HUES6 (cell line): ENCODE measurements around the gene UBE3C.
"Not testable (repeated sequence)": the region's sequence is repeated elsewhere in the genome, so short reads cannot be mapped to it uniquely, and the experiment has no call there.

Experiments used
- H3K27ac ChIP-seq: 2 replicates; pipeline ENCODE4 v1.7.0; 2013; ENCODE audit warnings: low read depth, mild to moderate bottlenecking, low read length, inconsistent platforms
- H3K27me3 ChIP-seq: 2 replicates; pipeline ENCODE4 v1.6.1; 2013; ENCODE audit warnings: low read length; ENCODE audit not compliant: control insufficient read depth, insufficient read depth
- H3K36me3 ChIP-seq: 2 replicates; pipeline ENCODE4 v1.6.1; 2013; ENCODE audit warnings: low read length; ENCODE audit not compliant: control insufficient read depth, insufficient read depth
- H3K4me1 ChIP-seq: 2 replicates; pipeline ENCODE4 v1.6.1; 2013; ENCODE audit warnings: low read length; ENCODE audit not compliant: control insufficient read depth, insufficient read depth
- H3K4me3 ChIP-seq: 2 replicates; pipeline ENCODE4 v1.5.1; 2013; ENCODE audit warnings: low read depth, low read length
- H3K9ac ChIP-seq: one replicate; pipeline ENCODE4 v1.6.1; 2013; ENCODE audit warnings: mild to moderate bottlenecking, low read length
- H3K9me3 ChIP-seq: 2 replicates; pipeline ENCODE4 v1.6.1; 2013; ENCODE audit warnings: low read depth, low read length; ENCODE audit not compliant: control insufficient read depth, insufficient read depth

Gene UBE3C

DNA sequence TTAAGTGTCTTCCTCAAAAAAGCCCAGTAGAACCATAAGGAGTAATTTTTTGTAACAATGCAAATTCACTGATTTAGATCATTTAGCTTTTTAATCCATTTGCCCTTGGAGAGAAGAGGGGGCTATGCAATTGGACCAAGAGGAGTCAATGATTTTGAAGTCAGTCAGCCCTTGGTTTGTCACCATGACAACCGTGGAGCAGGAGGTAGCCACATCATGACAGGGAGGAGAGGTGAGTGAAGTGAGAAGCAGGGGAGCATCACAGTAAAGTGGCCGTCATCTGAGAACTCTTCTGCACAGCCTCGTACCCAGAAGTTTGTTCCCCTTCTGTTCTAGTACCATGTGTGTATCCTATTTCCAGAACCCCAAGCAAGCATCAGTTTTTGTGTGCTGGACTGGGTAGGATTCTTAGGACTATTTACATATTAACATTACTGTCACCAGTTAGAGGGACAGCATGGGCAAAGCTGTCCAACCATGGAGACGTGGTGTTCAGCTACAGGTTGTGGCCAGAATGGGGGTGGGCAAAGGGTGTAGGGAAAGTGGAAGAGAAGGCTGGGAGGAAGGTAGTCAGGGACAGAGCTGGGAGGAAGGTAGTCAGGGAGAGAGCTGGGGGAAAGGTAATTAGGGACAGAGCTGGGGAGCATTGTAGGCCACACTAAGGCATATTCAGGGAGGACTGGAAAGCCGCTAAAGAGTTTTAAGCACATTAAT lies 13.1 kb downstream of the UBE3C start:
- Histone ChIP-seq H3K4me3 (no peak overlapping the region), H3K9ac (no peak overlapping the region), H3K9me3 (no peaks in the 10 kb centered on the region), H3K4me1 (peaks cover 37% of the 10 kb centered on the region), H3K27ac (no peak overlapping the region), H3K36me3 (0 out of 2 replicates have a peak, but pooled peaks cover 10% of the 10 kb centered on the region), H3K27me3 (no peaks in the 10 kb centered on the region)

DNA sequence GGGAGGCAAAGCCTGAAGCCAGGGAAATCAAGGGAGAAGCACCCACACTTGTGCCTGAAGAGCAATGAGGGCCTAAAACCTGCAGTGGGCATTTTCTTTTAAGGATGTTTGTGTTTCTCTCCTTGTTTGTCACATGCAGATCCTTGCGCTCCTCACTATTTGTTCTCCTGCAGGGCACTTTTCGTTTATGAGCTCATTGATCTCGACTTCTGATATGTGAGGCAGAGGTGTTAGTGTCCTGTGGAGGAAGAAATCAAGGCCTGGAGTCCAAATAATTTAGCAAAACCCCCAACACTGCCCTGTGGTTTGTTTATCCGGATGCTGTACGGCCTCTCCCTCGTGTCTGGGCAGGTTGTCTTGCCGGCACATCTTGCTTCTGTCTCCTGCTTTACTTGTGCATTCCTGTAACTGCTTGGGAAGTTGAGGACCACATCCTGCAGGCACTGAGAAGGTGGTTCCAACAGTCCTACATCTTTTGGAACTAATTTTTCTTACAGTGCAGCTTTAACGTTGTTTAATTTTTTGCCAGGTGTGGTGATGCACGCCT lies 13.7 kb downstream of the UBE3C start:
- Histone ChIP-seq H3K9me3 (no peaks in the 10 kb centered on the region), H3K36me3 (0 out of 2 replicates have a peak, but pooled peaks cover 10% of the 10 kb centered on the region), H3K4me3 (no peak overlapping the region), H3K27me3 (no peaks in the 10 kb centered on the region), H3K4me1 (peaks cover 37% of the 10 kb centered on the region), H3K9ac (no peak overlapping the region), H3K27ac (no peak overlapping the region)

DNA sequence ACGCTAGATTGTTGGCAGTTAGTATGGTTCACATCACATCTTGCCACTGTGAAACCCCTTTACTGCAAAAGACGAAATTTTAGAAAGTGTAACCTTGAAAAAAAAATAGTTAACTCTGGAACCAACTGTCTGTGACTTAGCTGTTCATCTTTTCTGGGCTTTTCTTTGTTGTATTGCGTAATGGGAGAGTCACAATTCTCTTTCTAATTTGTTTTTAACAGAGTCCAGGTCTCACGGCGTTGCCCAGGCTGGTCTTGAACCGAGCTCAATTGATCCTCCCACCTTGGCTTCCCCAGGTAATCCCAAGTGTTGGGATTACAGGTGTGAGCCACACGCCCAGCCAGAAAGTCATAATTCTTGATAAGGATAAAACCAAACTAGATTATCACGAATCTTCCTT lies 14.5 kb downstream of the UBE3C start:
- no peak overlapping the region for H3K4me3 ChIP-seq
- H3K9me3 ChIP-seq: no peaks in the 10 kb centered on the region
- H3K27me3 ChIP-seq: no peaks in the 10 kb centered on the region
- peaks cover 40% of the 10 kb centered on the region for H3K4me1 ChIP-seq
- H3K9ac ChIP-seq: no peak overlapping the region
- H3K27ac ChIP-seq: no peak overlapping the region
- H3K36me3 ChIP-seq: 0 out of 2 replicates have a peak, but pooled peaks cover 10% of the 10 kb centered on the region

DNA sequence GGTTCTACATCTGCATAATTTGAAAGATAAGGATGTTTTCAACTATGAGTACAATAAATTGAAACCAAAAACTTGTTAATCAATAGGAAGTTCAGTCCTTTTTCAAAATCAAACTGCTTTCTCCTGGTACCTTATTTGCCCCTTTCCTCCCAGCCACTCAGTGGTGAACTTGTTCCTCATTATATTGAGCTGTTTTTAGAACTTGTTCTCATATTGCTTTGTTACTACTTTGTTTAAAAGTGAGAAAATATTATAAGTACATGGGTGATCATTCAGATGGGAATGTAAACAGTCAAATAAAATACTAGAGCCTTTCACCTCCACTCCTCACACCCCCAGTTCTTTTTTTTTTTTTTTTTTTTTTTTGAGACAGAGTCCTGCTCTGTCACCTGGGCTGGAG lies 17.2 kb downstream of the UBE3C start:
- no peak overlapping the region for H3K27ac ChIP-seq
- no peaks in the 10 kb centered on the region for H3K9me3 ChIP-seq
- no peak overlapping the region for H3K9ac ChIP-seq
- peaks cover 24% of the 10 kb centered on the region for H3K4me1 ChIP-seq
- H3K27me3 ChIP-seq: no peaks in the 10 kb centered on the region
- 0 out of 2 replicates have a peak, but pooled peaks cover 5% of the 10 kb centered on the region for H3K36me3 ChIP-seq
- no peak overlapping the region for H3K4me3 ChIP-seq

DNA sequence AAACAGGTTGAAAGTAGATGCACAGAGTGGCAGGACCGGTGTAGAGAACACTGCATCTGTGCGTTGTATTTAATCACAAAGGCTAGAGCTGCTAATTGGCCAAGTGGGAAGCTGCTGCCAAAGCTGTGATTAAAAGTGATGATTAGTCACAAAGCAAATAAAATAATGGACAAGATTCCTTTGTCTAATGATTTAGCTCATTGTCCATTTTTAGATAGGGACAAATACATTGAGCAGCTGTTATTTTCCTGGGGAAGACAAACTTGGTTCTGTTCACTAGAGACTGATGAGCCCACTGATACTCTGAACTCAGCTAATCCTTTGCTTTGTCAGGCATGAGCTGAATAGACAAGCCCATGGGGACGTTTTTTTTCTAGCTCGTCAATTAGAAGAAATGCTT lies 19.7 kb downstream of the UBE3C start:
- Histone ChIP-seq H3K36me3 (peaks cover 9% of the 10 kb centered on the region), H3K4me1 (peaks cover 10% of the 10 kb centered on the region; the same call in 1 of the 2 replicates), H3K27ac (no peak overlapping the region), H3K4me3 (no peak overlapping the region), H3K9ac (no peak overlapping the region), H3K9me3 (peaks cover 3% of the 10 kb centered on the region; the same call in 1 of the 2 replicates), H3K27me3 (no peaks in the 10 kb centered on the region)

DNA sequence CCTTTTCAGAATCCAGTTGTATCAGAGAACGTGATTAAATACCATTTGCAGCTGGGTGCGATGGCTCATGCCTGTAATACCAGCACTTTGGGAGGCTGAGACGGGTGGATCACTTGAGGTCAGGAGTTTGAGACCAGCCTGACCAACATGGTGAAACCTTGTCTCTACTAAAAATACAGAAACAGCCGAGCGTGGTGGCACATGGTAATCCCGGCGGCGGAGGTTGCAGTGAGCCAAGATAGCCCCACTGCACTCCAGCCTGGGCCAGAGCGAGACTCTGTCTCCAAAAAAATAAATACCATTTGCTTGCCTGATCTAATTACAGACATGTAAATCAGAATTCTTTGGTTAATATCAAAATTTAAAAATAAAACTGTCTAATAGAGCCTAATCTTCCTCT lies 20.8 kb downstream of the UBE3C start:
- not testable (repeated sequence) for H3K9me3 ChIP-seq, H3K4me3 ChIP-seq, H3K4me1 ChIP-seq, H3K9ac ChIP-seq, H3K27ac ChIP-seq, H3K27me3 ChIP-seq
- peaks cover 17% of the 10 kb centered on the region for H3K36me3 ChIP-seq

DNA sequence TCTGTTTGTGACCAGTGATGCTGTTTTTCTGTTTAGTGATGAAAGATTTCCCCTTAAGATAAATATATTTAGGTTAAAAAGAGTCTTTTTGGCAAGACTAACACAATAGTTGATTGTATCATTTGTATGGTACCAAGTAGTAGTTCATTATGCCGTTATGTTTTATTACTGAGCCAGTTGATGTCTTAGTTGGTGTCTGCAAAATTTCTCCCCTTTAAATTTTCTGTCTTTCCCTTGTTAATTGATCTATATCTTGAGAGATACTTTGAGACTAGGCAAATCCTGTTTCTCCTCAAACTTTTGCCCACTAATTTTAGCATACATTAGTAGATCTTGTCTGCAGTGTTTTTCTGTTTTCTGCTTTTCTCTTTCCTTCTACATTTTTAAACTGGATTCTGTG lies 21.7 kb downstream of the UBE3C start:
- H3K9ac ChIP-seq: no peak overlapping the region
- H3K4me1 ChIP-seq: peaks cover 10% of the 10 kb centered on the region; the same call in 1 of the 2 replicates
- H3K27me3 ChIP-seq: no peaks in the 10 kb centered on the region
- no peak overlapping the region for H3K27ac ChIP-seq
- H3K36me3 ChIP-seq: peaks cover 24% of the 10 kb centered on the region
- peaks cover 3% of the 10 kb centered on the region; the same call in 1 of the 2 replicates for H3K9me3 ChIP-seq
- H3K4me3 ChIP-seq: no peak overlapping the region

DNA sequence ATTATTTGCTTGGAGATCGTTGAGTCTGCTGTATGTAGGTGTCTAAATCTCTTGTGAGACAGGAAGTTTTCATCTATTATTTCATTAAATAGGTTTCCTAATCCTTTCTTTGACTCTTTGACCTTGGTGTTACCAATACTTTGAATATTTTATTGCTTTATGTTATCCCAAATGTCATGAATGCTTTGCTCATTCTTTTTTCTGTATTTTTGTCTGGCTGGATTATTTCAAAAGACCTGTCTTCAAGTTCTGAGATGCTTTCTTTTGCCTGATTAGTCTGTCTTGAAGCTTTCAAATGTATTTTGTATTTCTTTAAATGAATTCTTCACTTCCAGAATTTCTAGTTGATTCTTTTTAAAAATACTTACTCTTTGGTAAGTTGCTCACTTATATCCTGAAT lies 27.3 kb downstream of the UBE3C start:
- Histone ChIP-seq H3K9ac (no peak overlapping the region), H3K27me3 (no peaks in the 10 kb centered on the region), H3K27ac (no peak overlapping the region), H3K4me3 (no peak overlapping the region), H3K9me3 (peaks cover 3% of the 10 kb centered on the region; the same call in 1 of the 2 replicates), H3K36me3 (peaks cover 67% of the 10 kb centered on the region), H3K4me1 (no peaks in the 10 kb centered on the region)

DNA sequence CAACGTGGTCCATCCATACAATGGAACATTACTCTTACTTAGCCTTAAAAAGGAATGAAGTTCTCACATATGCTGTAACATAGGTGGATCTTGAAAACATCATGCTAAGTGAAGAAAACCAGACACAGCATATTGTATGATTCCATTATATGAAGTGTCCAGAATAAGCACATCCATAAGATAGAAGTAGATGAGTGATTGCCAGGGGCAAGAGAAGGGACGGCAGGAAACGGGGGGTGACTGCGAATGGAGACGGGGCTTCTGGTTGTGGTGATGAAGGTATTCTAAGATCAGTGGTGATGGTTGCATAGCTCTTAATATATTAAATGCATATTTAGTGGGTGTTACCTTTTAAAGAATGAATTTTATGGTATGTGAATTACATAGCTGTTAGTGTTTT lies 29.8 kb downstream of the UBE3C start:
- Histone ChIP-seq H3K9ac (no peak overlapping the region), H3K4me1 (no peaks in the 10 kb centered on the region), H3K27ac (no peak overlapping the region), H3K4me3 (no peak overlapping the region), H3K9me3 (no peaks in the 10 kb centered on the region), H3K36me3 (peaks cover 81% of the 10 kb centered on the region), H3K27me3 (no peaks in the 10 kb centered on the region)

DNA sequence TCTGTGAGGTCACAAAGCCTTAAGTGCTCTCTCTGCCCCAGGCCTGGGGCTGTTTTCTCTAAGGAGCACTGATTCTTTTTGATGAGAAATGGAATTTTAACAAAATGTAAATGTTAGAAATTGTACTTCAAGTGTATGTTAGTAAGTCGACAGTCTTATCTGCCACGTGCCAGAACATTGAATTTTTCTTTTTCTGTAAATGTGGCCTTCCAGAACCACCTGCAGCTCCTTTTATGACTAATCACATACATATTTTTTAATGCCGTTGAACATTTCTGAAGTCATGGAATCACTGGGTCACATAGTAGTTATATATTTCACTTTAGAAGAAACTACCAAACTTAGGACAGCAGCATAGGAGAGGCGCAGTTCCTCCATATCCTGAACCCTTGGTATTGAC lies 38.0 kb downstream of the UBE3C start:
- Histone ChIP-seq H3K4me1 (no peaks in the 10 kb centered on the region), H3K27me3 (no peaks in the 10 kb centered on the region), H3K9ac (no peak overlapping the region), H3K4me3 (no peak overlapping the region), H3K9me3 (no peaks in the 10 kb centered on the region), H3K36me3 (peaks cover 94% of the 10 kb centered on the region), H3K27ac (no peak overlapping the region)

DNA sequence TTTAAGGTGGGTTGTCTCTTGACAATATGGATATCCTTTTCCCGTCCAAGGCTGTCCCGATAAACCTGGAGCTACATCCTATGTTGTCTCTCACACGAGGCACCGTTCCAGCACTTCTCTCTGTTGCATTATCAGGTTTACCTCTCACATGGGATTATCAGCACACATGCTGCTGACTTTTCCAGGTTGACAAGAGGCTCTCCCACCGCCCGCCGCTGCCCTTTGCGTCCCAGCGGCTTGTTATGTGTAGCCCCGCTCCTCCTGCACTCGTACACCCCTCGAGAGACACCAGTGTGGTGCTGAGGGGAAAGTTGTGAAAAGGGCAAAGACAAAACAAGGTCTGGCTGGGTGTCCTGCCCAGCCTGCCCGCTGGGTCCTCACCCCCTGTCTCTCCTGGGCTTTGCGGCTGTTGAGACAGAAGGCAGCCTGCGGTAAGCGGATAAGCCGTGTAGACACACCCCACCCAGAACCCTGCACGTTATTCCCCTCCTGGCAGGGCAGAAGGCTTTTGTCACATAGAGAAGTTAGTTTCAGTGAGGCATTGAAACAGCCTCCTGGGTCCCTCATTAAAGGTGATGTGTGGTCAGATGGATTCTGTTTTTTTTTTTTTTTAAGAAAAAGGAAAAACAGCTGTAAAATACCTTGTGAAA lies 38.7 kb downstream of the UBE3C start:
- Histone ChIP-seq H3K36me3 (peaks cover 95% of the 10 kb centered on the region), H3K4me3 (no peak overlapping the region), H3K9ac (no peak overlapping the region)

More for the DNA sequence above, 38.7 kb downstream of the UBE3C start:
- Histone ChIP-seq H3K27ac (no peak overlapping the region), H3K4me1 (no peaks in the 10 kb centered on the region), H3K9me3 (no peaks in the 10 kb centered on the region), H3K27me3 (no peaks in the 10 kb centered on the region)
